ENCODE measurements around the gene ZNF280B. TPM values are rescaled to one million over a fixed set of nuclear protein-coding genes. Genes with fewer than 3 reads are reported as not detected.
A peak's percentile ranks its signal among the peaks of the same experiment; 100 is the strongest.

The ZNF280B gene
- total RNA-seq, 6 experiments from 2014 or later = 0.06 to 0.31 (median 0.10) TPM; not detected in 2

DNA sequence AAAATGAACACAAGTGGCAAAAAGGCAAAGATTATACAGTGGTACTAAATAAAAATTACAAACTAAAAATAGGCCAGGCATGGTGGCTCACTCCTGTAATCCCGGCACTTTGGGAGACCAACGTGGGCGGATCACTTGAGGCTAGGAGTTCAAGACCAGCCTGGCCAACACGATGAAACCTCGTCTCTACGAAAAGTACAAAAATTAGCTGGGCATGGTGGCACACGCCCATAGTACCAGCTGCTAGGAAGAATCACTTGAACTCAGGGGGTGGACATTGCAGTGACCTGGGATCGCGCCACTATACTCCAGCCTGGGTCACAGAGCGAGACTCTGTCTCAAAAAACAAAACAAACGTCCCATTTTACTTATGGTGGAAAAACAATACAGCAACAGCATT lies 24.5 kb downstream of the ZNF280B start:
- H3K27me3 ChIP-seq = no peaks in the 10 kb centered on the region
- no peak overlapping the region for H3K4me3 ChIP-seq
- H3K4me1 ChIP-seq = no peaks in the 10 kb centered on the region
- no peaks in the 10 kb centered on the region for H3K36me3 ChIP-seq
- no peak for TF ChIP-seq POLR2A (IDR thresholded peaks at IDR 0.05)
- H3K27ac ChIP-seq = no peak overlapping the region
- DNase-seq = no peak
- ATAC-seq = no peak
- WGBS (ENCODE audit: insufficient coverage, low coverage, low lambda C conversion rate, missing lambda C conversion rate) = 80% methylated on average over 6 of the region's 11 CpGs
- H3K9me3 ChIP-seq = no peaks in the 10 kb centered on the region
- intact Hi-C loops (cut with DNase I) = no loop called here

DNA sequence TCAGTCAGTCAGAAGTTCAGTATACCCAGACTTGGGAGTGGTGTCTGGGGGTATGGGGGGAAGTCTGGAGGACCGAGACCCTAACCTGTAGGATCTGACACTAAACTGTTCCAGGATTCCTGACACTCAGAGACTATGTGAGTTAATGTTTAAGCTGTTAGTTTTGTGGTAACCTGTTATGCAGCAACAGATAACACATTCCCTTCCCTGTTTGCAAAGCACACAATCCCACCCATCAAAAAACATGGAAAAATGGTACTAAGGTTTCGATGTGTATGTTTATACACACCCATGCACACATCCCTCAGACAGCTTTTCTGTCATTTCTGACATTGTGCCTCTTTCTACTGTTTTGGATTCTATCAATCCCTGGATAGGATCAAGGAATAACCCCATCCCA lies 27.6 kb downstream of the ZNF280B start:
- TF ChIP-seq POLR2A (IDR thresholded peaks at IDR 0.05) = no peak
- TF ChIP-seq, protein P1, sequence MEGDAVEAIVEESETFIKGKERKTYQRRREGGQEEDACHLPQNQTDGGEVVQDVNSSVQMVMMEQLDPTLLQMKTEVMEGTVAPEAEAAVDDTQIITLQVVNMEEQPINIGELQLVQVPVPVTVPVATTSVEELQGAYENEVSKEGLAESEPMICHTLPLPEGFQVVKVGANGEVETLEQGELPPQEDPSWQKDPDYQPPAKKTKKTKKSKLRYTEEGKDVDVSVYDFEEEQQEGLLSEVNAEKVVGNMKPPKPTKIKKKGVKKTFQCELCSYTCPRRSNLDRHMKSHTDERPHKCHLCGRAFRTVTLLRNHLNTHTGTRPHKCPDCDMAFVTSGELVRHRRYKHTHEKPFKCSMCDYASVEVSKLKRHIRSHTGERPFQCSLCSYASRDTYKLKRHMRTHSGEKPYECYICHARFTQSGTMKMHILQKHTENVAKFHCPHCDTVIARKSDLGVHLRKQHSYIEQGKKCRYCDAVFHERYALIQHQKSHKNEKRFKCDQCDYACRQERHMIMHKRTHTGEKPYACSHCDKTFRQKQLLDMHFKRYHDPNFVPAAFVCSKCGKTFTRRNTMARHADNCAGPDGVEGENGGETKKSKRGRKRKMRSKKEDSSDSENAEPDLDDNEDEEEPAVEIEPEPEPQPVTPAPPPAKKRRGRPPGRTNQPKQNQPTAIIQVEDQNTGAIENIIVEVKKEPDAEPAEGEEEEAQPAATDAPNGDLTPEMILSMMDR (IDR thresholded peaks at IDR 0.05) = no peak
- no peaks in the 10 kb centered on the region for H3K9me3 ChIP-seq
- no peaks in the 10 kb centered on the region for H3K27me3 ChIP-seq
- H3K27ac ChIP-seq = no peak overlapping the region
- intact Hi-C loops (cut with DNase I) = no loop called here
- no peak overlapping the region for H3K4me3 ChIP-seq
- 35% methylated on average over 2 of the region's 2 CpGs for WGBS (ENCODE audit: insufficient coverage, low coverage, low lambda C conversion rate, missing lambda C conversion rate)
- DNase-seq (no peak), ATAC-seq (peak in 1 of 4 donors; percentile 26)
- no peaks in the 10 kb centered on the region for H3K36me3 ChIP-seq
- no peaks in the 10 kb centered on the region for H3K4me1 ChIP-seq

DNA sequence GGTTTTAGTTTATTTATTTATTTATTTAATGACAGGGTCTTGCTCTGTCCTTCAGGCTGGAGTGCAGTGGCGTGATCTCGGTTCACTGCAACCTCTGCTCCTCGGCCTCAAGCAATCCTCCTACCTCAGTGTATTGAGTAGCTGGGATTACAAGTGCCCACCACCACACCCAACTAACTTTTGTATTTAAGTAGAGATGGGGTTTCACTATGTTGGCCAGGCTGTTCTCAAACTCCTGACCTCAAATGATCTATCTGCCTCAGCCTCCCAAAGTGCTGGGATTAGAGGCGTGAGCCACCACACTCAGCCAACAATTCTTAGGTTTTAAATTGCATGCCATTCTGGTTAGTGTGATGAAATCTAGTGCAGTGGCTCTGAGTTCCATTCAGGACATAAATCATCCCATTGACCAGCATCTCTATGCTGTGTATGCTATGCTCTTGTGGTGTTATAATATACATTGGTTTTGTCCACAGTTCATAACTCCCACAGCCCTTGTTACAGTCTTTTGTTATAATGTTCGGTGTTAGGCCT lies 28.5 kb downstream of the ZNF280B start:
- intact Hi-C loops (cut with DNase I) = no loop called here
- no peak for ATAC-seq
- no peak overlapping the region for H3K27ac ChIP-seq
- 86% methylated on average over 5 of the region's 5 CpGs for WGBS (ENCODE audit: insufficient coverage, low coverage, low lambda C conversion rate, missing lambda C conversion rate)
- no peaks in the 10 kb centered on the region for H3K4me1 ChIP-seq
- no peaks in the 10 kb centered on the region for H3K9me3 ChIP-seq
- no peak for DNase-seq
- H3K4me3 ChIP-seq = no peak overlapping the region
- TF ChIP-seq, protein P1 (IDR thresholded peaks at IDR 0.05) = no peak
- no peak for TF ChIP-seq POLR2A (IDR thresholded peaks at IDR 0.05)
- no peaks in the 10 kb centered on the region for H3K36me3 ChIP-seq
- H3K27me3 ChIP-seq = no peaks in the 10 kb centered on the region

DNA sequence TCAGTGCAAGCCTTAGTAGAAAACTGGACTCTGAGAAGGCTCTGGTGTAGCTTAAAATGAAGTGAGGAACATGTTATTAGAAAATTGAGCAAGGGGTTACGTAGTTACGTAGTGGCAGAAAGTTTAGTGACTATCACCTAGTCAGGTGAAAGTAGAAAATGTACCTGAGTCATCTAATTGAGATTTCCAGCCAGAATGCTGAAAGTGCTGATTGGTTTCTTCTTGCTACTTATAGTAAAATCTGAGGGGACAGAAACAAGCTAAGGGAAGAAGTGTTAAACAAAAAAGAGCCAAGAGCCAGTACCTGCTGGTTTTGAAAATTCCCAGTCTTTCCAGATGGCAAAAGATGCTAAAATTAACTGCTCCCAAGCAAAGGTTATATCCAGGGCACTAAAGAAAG lies 29.4 kb downstream of the ZNF280B start:
- no peak for DNase-seq
- ATAC-seq = no peak
- Histone ChIP-seq H3K4me1 (no peaks in the 10 kb centered on the region), H3K36me3 (no peaks in the 10 kb centered on the region), H3K9me3 (no peaks in the 10 kb centered on the region), H3K27me3 (no peaks in the 10 kb centered on the region), H3K27ac (no peak overlapping the region), H3K4me3 (no peak overlapping the region)
- no peak for TF ChIP-seq POLR2A (IDR thresholded peaks at IDR 0.05)
- TF ChIP-seq, protein P1 (IDR thresholded peaks at IDR 0.05) = no peak
- intact Hi-C loops (cut with DNase I) = no loop called here
- WGBS (ENCODE audit: insufficient coverage, low coverage, low lambda C conversion rate, missing lambda C conversion rate) = 90% methylated on average over 2 of the region's 2 CpGs

- Histone ChIP-seq H3K9me3 (no peaks in the 10 kb centered on the region), H3K27ac (no peak overlapping the region), H3K4me3 (no peak overlapping the region), H3K36me3 (no peaks in the 10 kb centered on the region), H3K4me1 (no peaks in the 10 kb centered on the region), H3K27me3 (no peaks in the 10 kb centered on the region)
- ATAC-seq (no peak), DNase-seq (no peak)
- intact Hi-C loops (cut with DNase I) = no loop called here
- TF ChIP-seq, protein P1 (IDR thresholded peaks at IDR 0.05) = no peak
- TF ChIP-seq POLR2A (IDR thresholded peaks at IDR 0.05) = no peak
Measured at GRCh38 chr22:22478470-22478869, 30.1 kb downstream of the ZNF280B start.
